LNCaP clone FGC (cell line): ENCODE data around the gene ITGAD.

Experiments used
- DNase-seq: peaks from one replicate; pipeline ENCODE4 v3.0.0-alpha.2; 2011; ENCODE audit warnings: low read depth
- H3K4me3 ChIP-seq: 2 replicates; pipeline ENCODE4 v1.5.1; 2011; ENCODE audit warnings: mild to moderate bottlenecking, low read depth, low read length, control low read depth
- TF ChIP-seq, protein P1 (sequence below): IDR thresholded peaks from 2 replicates; pipeline ENCODE4 v1.5.1; 2012; ENCODE audit warnings: mild to moderate bottlenecking; ENCODE audit not compliant: control insufficient read depth, insufficient read depth; ENCODE audit errors: extremely low read depth

ITGAD gene

DNA sequence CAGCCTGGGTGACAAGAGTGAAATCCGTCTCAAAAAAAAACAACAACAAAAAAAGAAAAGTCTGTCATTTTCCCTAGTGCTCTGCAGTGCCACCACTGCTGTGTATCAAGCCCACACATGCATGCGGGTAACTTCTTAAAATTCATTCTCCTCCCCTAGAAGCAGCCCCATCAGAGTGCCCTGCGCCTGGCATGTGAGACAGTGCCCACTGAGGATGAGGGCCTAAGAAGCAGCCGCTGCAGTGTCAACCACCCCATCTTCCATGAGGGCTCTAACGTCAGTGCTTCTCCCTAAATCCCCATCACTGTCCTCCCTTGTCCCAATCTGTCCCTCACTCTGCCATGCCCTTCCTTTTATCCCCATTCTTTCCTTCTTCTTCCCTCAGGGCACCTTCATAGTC lies 24.8 kb downstream of the ITGAD start:
- no peak overlapping the region for H3K4me3 ChIP-seq
- no peak for DNase-seq
- TF ChIP-seq, protein P1, sequence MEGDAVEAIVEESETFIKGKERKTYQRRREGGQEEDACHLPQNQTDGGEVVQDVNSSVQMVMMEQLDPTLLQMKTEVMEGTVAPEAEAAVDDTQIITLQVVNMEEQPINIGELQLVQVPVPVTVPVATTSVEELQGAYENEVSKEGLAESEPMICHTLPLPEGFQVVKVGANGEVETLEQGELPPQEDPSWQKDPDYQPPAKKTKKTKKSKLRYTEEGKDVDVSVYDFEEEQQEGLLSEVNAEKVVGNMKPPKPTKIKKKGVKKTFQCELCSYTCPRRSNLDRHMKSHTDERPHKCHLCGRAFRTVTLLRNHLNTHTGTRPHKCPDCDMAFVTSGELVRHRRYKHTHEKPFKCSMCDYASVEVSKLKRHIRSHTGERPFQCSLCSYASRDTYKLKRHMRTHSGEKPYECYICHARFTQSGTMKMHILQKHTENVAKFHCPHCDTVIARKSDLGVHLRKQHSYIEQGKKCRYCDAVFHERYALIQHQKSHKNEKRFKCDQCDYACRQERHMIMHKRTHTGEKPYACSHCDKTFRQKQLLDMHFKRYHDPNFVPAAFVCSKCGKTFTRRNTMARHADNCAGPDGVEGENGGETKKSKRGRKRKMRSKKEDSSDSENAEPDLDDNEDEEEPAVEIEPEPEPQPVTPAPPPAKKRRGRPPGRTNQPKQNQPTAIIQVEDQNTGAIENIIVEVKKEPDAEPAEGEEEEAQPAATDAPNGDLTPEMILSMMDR, result no peak

- no peak for DNase-seq
- TF ChIP-seq, protein P1, result no peak
- H3K4me3 ChIP-seq, result no peak overlapping the region
Measured at GRCh38 chr16:31420037-31420436, 26.9 kb downstream of the ITGAD start.

GRCh38 chr16:31421587-31421986 lies 28.5 kb downstream of the ITGAD start:
- no peak for DNase-seq
- H3K4me3 ChIP-seq, result no peak overlapping the region
- TF ChIP-seq, protein P1, result no peak

DNA sequence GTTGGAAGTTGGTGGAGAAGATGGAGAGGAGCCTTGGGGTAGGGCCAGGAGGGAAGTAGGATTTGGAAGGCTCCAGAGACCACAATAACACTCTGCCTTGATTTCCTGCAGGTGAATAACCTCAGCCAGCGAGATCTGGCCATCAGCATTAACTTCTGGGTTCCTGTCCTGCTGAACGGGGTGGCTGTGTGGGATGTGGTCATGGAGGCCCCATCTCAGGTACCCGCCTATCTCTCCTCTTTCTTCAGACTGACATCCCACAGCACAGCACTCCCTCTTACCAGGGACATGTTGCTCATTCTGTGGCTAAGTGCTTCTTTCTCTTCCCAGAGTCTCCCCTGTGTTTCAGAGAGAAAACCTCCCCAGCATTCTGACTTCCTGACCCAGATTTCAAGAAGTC lies 30.1 kb downstream of the ITGAD start:
- no peak for DNase-seq
- TF ChIP-seq, protein P1, result no peak
- H3K4me3 ChIP-seq, result no peak overlapping the region

DNA sequence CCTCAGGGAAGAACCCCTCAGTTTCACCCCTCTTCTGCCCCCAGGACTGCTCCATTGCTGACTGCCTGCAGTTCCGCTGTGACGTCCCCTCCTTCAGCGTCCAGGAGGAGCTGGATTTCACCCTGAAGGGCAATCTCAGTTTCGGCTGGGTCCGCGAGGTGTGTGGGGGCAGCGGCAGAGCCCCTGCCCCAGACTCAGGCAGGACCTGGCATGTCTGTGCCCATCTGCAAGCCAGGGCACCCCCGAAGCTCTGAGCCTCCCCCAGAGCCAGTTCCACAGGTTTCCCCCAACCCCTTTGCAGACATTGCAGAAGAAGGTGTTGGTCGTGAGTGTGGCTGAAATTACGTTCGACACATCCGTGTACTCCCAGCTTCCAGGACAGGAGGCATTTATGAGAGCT lies 30.7 kb downstream of the ITGAD start:
- TF ChIP-seq, protein P1, result no peak
- DNase-seq, result no peak

GRCh38 chr16:31427441-31428278 lies 34.5 kb downstream of the ITGAD start:
- H3K4me3 ChIP-seq, result no peak overlapping the region
- TF ChIP-seq, protein P1, result no peak
- no peak for DNase-seq

More for the DNA sequence above, 30.7 kb downstream of the ITGAD start:
- H3K4me3 ChIP-seq, result no peak overlapping the region

GRCh38 chr16:31428279-31428597 lies 35.1 kb downstream of the ITGAD start, which contains the start of gene COX6A2:
TSS of gene COX6A2 (minus strand) at chr16:31428360. CDS start at chr16:31428325, 35 bp downstream.
- DNase-seq, result no peak
- TF ChIP-seq, protein P1, result no peak
- H3K4me3 ChIP-seq, result no peak within 1 kb of the TSS
